Activated T-helper 9 cell treated with anti-CD3 and anti-CD28 coated beads, Interleukin-2, amount 50 U/mL, for 16 hours (primary cell): Measurements from ENCODE around the gene SPHK1.

ENCODE experiments used
- DNase-seq: peaks from one replicate; pipeline ENCODE4 v3.0.0-alpha.2; 2020; ENCODE audit warnings: low read depth

SPHK1 gene

GRCh38 chr17:76384987-76385891 lies 830 bp downstream of the SPHK1 start:
- peak; percentile 37 for DNase-seq

- DNase-seq: peak; percentile 72
Measured at GRCh38 chr17:76385892-76386786, 1.7 kb downstream of the SPHK1 start.

GRCh38 chr17:76386966-76387765 lies 2.8 kb downstream of the SPHK1 start:
- DNase-seq: no peak

- no peak for DNase-seq
Measured at GRCh38 chr17:76388966-76389888, 4.8 kb downstream of the SPHK1 start.

- no peak for DNase-seq
Measured at GRCh38 chr17:76390003-76390421, 5.6 kb downstream of the SPHK1 start.

- no peak for DNase-seq
Measured at GRCh38 chr17:76391200-76391715, 6.8 kb downstream of the SPHK1 start.

- DNase-seq: no peak
Measured at GRCh38 chr17:76394166-76394565, 9.8 kb downstream of the SPHK1 start.

- DNase-seq: no peak
Measured at GRCh38 chr17:76395980-76396379, 11.6 kb downstream of the SPHK1 start.

GRCh38 chr17:76397184-76397583 lies 12.8 kb downstream of the SPHK1 start:
- DNase-seq: no peak

- DNase-seq: peak; percentile 70
Measured at GRCh38 chr17:76397687-76398522, 13.5 kb downstream of the SPHK1 start.

GRCh38 chr17:76398523-76399174 lies 14.2 kb downstream of the SPHK1 start:
- DNase-seq: no peak

GRCh38 chr17:76399175-76400172 lies 15.1 kb downstream of the SPHK1 start:
- DNase-seq: no peak

- no peak for DNase-seq
Measured at GRCh38 chr17:76402711-76403110, 18.3 kb downstream of the SPHK1 start.

GRCh38 chr17:76404256-76404655 lies 19.8 kb downstream of the SPHK1 start:
- no peak for DNase-seq

GRCh38 chr17:76404976-76405563 lies 20.7 kb downstream of the SPHK1 start:
- no peak for DNase-seq

- no peak for DNase-seq
Measured at GRCh38 chr17:76405607-76405966, 21.2 kb downstream of the SPHK1 start.

GRCh38 chr17:76405967-76406647 lies 21.7 kb downstream of the SPHK1 start:
- no peak for DNase-seq
